A172 (cell line): ENCODE data around the gene TMEM18. TPM values are rescaled to one million over a fixed set of nuclear protein-coding genes. Genes with fewer than 3 reads are reported as not detected.

ENCODE experiments used
- DNase-seq: peaks from one replicate; pipeline ENCODE4 v3.0.0-alpha.2; 2015; ENCODE audit warnings: low spot score
- total RNA-seq: library from RNA; depleted of rRNA; stranded (reverse); fragments of >200 nt; shearing (Covaris generic); gene quantifications from 2 replicates; pipeline ENCODE4 v1.2.3, GENCODE V29; 2014

Gene TMEM18
- total RNA-seq, 1 experiment from 2014 or later, result 75.0 TPM

DNA sequence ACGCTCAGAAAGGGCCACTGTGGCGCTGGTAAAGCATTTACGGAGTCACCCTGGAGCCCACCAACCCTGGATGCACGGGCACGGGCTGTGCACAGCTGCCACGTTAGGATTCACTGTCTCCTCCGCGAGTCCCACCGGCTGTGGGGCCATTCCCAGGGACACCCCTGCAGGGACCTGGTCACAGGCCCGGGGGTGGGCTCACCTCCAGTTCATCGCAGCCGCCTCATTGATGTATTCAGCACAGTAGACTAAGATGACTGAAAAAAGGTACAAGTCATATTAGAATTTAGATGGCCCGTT, 4.7 kb downstream of the TMEM18 start:
- no peak for DNase-seq

DNA sequence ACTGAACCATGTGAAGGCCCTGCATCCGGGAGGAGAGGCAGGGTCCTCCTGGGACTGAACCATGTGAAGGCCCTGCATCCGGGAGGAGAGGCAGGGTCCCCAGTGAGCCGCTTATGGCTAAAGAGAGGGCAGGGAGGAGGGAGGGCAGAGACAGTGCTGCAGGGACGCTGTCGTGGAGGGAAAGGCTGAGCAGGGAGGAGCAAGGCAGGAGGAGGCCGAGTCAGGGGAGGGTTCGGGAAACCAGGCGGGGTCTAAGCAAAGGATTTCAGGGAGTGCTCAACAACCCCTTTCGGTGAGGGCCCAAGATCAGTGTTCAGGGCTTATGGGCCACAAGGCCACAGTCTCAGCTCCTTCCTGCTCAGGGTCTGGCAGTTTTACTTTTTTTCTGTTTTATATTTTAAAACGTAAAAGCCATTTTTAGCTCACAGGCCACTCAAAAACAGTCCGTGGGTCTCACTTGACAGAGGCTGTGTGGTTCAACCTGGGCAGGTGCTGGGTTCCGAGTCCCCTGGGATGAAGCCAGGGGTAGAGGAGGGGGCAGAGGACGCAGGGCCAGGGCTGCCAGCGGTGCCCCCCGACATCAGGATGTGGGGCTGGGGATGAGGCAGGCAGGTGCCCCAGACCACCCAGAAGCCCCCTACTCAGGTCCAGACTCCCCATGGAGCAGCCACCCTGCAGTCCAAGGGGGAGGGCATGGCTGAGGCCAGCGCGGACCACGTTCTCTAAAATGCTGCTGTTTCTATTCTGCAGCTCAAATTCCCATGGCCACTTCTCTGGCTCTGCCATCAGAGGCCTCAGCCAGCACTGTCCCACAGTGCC, 5.2 kb downstream of the TMEM18 start:
- no peak for DNase-seq

DNA sequence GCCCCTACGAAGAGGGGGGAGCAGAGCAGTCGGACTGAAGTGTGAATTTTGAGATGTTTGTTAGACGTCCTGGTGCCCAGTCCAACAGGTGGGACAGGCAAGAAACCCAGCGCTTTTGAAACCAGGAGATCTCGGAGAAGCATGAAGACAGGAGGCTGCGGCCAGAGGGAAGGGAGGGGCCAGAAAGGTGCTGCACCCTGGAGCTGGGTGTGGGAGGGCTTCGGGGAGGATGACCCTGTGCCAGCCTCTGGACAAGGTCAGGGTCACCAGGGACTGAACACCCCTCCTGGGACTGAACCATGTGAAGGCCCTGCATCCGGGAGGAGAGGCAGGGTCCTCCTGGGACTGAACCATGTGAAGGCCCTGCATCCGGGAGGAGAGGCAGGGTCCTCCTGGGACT, 6.1 kb downstream of the TMEM18 start:
- DNase-seq, result no peak

DNA sequence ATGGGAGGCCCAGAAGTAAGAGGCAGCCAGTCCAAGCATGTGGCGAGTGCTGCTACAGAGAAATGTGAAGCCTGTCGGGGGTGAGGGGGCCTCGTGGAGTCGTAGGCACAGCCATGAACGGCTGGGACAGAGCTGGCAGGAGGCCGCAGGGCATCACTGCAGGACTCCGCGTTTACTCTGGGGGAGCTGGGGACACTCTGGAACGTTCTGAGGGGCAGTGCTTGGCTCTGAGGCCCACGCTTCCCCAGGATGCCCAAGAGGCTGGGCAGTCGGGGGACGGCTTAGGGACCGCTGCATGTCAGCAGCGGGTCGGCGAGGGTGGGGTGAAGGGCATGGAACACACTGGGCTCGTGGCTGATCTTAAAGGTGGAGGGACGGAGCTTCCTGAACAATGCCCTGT, 6.6 kb downstream of the TMEM18 start:
- no peak for DNase-seq

DNA sequence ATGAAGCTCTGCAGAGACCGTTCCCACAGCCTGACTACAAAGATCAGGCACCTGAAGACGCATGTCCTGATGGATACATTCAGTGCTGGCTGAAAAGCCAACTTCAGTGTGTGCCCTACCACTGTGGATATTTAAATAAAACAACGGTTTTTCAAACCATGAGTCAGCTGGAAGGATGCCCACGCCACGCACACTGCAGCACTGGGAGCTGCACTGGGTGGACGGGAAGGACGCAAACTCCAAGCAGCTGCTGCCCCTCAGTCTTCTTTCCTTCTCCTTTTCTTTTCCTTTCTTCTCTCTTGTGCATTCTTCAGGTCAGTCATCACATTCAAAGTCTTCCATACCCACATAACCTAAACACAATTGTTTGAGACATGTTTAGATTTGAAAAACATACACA, 7.9 kb downstream of the TMEM18 start:
- DNase-seq, result peak; percentile 57

DNA sequence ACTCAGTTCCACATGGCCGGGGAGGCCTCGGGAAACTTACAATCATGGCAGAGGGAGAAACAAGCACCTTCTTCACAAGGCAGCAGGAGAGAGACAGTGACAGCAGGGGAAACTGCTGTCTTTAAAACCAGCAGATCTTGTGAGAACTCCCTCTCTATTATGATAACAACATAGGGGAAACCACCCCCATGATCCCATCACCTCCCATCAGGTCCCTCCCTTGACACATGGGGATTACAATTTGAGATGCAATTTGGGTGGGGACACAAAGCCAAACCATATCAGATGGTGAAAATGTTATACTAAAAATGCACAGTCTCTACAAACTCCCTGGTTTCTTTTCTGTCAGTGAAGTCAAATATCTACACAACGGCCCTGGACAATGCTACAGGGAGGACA, 9.2 kb downstream of the TMEM18 start:
- no peak for DNase-seq

DNA sequence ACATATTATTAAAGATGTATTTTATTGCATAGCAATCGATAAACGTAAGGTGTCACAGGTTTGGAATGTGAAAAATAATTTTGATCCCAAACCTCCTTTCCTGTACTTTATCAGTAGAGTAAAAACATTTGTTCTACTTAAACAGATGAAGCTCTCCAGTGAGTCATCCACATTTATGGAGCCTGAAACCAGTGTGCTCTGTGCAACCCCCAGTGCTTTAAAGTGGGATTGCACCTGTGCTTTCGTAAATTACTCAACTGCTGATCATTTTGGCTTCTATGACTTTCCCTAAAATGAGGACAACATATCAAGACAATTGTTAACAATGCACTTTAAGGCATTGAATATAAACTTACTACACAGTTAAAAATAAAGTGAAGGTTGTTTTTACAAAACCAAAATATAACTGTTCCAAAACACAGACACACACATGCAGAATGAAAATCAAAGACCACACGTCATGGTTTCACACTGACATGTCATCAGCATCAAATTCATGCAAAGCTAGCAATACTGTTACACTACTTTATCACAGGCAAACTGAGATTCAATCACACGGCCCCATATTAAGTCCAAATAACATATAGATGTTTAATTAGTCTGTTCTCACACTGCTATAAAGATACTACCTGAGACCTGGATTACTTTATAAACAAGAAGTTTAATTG, 9.7 kb downstream of the TMEM18 start:
- peak; percentile 76 for DNase-seq

DNA sequence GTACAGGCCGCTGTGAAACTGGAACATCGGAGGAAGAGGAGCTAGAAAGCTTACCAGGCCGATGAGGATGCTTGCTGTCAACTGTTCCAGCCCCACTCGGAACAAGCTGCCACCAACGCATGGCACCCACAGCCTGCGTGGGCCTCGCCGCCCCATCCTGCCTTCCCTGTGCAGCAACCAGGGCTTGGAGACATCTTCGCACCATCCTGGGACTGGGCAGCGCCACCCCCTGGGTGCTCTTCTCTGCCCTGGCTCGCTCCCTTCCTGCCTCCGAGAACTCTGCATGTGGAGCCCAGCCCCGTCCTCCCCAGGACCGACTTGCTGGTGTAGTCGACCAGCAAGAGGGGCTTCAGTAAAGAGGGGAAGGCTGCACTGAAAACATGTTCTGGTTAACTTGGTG, 10.8 kb downstream of the TMEM18 start:
- DNase-seq, result no peak

DNA sequence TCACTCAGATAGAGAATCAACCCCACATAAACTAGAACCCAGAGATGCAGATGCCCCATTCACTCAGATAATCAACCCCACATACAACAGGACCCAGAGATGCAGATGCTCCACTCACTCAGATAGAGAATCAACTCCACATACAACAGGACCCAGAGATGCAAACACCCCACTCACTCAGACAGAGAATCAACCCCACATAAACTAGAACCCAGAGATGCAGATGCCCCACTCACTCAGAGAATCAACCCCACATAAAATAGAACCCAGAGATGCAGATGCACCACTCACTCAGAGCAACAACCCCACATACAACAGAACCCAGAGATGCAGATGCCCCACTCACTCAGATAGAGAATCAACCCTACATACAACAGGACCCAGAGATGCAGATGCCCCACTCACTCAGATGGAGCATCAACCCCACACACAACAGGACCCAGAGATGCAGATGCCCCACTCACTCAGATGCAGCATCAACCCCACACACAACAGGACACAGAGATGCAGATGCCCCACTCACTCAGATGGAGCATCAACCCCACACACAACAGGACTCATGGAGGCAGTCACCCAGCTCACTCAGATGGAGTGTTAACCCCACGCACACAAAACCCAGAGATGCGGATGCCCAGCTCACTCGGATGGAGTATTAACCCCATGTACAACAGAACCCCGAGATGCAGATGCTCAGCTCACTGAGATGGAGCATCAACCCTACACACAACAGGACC, 11.7 kb downstream of the TMEM18 start:
- DNase-seq, result no peak

DNA sequence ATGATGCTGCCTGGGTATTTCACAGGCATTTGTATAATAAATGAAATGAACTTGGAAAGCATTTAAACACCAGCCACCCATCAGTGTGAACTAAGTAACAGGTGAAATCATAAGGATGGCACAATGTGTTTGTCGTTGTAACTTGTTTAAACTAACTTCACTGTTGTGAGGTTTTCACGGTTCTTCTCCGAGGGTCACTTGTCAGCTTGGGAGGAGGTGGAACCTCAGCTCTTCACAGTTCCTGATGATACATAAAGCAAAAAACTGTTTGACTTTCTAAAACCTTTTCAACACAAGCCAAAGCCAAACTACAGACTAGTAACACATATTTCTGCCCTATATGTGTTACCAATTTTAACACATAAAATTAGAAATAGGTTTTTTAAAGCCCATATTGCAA, 13.1 kb downstream of the TMEM18 start:
- no peak for DNase-seq

DNA sequence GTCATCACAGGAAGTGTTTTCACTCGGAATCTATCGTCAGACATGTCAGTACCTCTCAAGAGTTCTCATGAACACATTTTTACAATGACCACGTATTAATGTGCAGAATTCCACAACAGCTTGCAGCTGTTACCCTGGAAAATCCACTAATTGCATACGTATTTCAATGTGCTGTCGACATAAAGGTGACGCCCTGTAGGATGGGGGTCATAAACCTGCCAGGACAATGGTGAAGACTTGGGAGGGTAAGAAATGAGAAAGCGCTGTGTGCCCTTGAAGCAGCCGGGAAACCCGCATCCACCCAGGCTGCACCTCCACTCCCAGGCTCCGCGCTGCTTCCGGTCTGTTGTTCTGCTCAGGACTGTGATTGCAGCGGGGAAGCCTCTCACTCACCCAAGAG, 14.0 kb downstream of the TMEM18 start:
- DNase-seq, result no peak

DNA sequence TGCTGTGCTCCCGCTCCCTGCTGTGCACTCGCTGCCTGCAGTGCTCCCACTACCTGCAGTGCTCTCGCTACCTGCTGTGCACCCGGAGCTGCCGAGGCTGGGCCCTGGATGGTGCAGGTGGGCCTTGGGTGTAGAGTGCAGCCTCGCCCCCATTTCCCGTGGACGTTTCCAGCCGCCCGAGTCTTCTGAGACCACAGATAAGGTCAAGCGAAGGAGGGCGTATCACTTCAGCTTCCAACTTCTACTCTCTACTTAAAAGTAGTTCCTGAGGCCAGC, 15.9 kb downstream of the TMEM18 start:
- no peak for DNase-seq

DNA sequence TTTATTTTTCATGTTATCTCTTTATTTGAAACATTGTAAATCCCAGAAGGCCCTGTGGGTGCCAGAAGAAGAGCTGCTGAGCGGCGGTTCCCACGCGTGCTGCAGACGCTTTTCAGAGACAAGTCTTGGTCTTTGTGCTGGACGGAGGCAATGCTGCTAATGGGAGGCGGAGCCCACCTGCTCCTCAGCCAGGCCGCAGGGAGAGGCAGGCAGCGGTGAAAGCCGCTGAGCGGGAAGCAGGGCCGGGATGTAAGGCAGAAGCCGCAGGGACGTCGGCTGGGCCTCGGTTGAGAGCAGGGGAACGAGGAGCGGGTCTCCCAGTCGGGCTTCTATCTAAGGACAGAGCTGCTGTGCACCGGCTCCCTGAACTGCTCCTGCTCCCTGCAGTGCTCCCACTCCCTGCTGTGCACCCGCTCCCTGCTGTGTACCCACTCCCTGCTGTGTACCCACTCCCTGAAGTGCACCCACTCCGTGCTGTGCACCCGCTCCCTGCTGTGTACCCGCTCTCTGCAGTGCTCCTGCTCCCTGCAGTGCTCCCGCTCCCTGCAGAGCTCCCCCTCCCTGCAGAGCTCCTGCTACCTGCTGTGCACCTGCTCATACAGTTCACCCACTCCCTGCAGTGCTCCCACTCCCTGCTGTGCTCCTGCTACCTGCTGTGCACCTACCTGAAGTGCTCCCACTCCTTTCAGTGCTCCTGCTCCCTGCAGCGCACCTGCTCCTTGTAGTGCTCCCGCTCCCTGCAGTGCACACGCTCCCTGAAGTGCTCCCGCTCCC, 16.4 kb downstream of the TMEM18 start:
- no peak for DNase-seq

DNA sequence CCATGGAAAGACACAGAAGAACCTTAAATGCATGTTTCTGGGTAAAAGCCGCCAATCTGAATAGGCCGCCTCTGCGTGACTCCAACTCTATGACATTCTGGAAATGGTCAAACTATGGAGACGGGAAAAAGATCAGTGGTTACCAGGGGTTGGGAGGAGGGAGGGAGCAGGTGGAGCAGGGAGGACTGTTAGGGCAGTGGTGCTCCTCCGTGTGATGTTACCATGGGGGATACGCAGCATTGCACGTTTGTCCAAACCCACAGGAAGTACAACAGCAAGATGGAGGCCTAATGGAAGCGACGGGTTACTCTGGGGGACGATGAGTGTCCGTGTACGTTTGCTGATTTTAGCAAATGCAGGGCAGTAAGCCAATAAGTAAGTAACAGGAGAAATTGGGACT, 17.2 kb downstream of the TMEM18 start:
- DNase-seq, result no peak

DNA sequence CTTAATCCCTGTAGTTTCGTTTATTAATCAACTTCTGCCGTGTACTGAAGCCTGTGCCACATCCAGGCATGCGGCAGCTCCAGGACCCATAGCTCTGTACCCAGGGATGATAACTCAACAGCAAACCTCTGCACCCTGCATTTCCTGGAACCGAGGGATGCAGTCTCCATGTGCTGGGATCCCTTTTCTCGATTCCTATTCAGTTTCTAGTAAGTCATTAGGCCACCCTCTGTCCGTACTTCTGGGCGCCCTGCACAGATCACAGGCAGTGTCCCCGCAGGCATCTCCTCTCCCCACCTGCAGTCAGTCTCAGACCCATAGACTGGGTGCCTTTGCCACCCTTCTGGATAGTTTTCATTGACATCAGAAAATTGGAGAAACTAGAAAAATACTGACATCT, 18.8 kb downstream of the TMEM18 start:
- no peak for DNase-seq

DNA sequence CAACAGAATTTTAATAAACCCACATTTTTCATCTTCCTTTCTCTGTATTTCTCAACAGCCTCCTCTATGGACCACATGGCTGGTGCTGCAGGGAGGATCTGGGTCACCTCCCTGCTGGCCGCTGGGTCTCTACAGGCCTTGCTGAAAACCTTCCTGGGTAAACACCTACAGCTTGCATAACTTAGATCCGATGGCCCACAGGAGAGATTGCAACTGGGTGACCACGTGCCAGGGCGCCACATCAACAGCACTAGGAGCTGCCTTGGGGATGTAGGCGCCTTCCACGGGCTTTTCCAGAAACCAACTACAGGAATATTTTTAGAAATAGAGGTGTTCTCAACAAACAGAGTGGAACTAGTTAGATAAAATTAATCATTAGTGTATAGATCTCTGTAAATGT, 19.4 kb downstream of the TMEM18 start:
- no peak for DNase-seq

DNA sequence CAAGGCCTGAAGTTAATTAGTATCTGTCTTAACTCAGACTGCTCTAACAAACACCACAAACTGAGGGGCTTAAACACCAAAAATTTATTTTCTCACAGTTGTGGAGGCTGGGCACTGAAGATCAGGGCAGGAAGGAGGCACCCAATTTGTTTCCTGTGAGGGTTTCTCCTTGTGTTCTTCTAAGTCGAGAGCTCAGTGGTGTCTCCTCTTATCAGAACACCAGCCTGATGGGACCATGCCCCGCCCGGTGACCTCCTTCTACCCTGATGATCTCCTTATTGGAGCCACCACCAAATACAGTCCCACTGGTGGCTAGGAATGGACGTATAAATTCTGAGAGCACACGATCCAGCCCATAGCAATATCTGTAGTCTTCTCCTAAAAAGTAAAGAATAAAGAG, 20.5 kb downstream of the TMEM18 start:
- DNase-seq, result no peak

DNA sequence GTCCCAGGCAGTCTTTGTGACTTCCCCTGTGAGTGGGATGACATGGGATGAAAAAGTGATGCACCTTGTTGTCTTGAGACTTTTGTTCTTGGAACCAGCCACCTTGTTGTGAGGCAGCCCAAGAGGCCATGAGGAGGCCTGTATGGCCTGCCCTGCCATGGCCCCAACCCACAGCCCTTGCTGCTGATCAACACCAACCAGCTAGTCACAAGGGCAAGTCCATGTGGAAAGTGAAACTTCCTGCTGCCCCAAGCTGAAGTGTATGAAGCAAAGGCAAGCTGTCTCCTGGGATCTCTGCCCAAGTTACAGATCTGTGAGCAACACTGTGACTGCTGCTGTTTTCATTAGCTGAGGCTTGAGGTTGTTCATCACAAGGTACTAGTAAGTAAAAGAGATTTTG, 21.6 kb downstream of the TMEM18 start:
- no peak for DNase-seq

DNA sequence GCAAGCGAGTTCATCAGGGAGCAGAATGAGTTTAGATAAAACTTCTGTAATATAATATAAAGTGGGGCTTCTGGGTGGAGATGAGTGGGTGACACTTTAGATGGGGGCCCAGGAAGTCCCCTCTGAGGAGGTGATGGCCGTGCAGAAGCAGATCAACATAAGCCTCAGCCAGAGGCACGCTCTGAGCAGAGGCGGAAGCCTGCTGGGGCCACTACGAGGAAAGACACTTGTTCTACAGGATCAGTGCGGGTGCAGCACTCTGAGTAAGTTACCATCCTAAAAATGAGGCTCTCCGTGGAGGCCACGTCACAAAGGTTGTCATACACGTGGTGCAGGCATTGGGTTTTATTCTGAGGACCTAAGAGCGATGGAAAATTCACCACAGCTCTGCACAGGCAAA, 22.3 kb downstream of the TMEM18 start:
- DNase-seq, result no peak

DNA sequence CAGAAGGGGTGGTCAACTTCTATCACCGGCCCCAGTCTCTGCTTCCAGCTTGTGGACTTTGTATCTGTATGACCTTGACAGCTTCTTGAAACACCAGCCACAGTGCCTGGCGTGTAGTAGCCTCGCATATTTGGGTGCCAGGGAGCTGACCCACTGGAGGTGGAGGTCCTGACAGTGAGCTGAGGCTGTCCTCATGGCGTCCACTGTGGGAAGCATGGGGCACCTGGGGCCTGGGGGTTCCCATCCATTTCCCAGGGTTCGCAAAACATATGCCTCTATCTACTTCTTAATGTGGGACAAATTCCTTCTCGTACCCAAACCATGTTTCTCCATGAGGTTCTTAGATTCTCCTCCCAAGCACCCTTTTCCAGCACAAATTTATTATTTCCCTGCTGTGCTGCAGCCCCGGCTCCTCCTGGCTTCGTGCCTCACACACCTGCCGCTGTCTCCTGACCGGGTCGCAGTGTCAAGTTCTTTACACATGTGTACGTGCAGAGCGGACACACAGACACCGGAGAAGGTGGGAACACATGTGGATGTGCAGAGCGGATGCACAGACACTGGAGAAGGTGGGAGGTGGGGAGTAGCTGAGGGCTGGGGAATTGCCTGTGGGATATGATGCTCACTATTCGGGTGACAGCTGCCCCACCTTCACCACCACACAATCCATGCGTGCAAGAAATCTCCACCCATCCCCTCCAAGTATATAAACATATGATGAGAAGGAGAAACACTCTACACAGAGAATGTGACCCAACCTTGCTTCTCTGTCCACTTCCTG, 23.4 kb downstream of the TMEM18 start:
- no peak for DNase-seq

DNA sequence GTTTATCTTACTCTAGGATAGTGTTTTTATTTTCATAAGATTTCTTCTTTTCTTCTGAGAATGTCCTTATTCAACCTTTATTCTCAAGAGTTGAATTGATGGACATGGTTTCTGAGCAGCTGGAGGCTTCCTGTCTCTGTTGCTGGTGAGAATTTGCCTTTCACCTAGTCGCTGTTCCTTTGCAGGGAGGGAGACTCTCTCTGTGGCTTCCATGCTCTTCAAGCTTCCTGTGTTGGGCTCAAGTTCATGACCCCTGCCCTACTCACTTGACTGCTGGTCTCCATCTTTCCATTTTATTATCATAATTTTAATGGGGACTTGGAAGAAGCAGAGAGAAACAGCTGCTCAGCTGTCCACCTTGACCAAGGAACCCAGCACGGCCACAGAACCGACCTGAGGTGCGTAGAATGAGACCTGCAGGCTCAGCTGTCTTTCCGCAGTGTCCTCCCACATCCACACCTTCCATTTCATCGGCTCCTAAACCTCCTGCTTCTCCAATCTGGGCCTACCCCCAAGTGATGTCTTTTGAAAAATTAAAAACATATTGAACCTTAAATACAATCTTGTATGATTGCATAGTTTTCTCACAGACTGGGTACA, 24.2 kb downstream of the TMEM18 start:
- no peak for DNase-seq
